KG1 (cell line): ENCODE measurements around the gene PRDM15.

Experiments used
- DNase-seq: peaks from one replicate; lab custom pipeline; 2025; lab: John Stamatoyannopoulos, UW

Gene PRDM15

DNA sequence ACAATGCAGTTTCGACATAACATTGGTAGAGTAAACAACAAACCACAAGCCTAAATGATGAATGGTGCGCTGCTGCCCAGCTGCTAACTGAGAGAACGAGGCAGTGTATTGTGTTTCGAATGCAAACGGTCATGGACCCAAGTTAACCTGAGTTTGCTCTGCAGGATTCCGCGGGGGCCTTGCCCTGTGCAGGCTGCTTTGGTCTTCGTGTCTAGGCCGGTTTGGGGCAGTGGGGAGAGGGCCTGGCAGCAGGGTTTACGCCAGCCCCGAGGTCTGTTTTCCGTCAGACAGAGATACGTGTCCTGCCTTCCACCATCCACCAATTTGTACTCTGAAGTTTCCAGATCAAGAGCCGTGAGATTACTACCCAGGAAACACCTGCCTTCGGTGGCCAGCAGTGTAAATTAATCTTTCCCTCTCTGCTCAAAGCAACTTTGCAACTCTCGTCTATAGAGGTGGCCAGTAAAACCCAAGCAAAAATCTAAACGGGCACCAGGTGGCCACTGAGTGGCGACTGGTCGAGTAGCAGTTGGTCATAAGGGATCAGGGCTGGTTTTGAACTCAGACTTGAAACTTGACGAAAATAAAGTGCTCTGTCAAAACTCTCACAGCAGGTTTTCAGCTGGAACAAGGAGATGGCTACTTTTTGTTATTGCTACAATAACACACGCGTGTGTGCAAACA, 6.3 kb upstream of the PRDM15 start:
- no peak for DNase-seq

DNA sequence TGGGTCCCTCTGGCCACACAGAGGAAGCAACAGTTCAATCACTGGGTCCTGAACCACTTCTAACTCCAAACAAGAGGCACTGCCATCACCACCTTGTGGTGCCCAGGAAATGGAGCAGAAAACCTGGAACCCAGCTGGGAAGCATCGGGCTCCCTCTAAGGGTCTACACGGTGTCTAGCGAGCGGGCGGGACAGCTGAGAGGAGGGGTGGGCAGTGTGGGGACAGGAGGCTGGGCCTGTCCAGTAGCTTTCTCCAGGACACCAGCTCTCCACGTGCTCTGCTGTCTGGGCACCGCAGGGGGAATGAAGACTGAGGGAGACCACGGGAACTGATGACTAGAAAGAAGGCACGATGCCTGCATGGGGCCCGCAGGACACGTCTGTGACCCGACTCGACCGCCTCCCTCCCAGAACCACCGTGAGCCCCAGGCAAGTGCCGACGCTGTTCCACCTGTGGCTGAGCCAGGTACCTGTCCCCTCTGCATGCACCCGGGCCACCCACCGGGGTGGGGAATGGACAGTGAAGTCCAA, 5.4 kb upstream of the PRDM15 start:
- no peak for DNase-seq

DNA sequence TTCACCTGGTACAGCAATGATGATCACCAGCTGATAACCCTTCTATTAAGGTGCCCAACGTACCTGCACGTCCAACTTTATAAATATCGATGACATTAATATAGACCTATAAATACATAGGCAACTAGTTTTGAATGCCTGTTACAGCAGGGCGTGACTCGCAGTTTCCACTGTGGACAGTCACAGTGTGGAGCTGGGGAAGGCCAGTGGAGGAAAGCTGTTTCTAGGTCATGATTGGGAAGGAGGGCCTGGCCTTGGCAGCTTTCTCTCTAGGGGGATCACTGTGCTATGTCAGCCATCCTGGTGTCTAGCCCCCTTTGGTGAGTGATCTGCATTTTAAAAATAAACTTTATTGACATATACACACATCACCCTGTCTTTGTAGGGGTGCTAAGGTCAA, 4.4 kb upstream of the PRDM15 start:
- no peak for DNase-seq

DNA sequence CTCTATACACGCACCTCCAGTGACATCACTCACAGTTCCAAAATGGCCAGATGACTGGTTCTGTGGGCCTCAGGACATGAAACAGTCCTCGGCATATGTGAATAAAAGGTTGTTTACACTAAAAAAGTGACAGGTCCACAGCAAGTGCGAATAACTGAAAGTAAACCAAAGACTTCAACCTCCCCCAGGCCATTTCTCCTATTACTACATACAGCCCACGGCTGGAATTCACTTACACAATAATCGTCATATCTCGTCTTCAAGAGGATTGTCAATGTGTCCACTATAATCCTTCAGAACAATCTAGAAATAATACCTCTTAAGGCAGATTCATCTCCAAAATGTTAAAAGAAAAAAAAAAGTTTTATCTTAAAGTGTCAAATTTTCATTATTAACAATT, 1.9 kb upstream of the PRDM15 start:
- no peak for DNase-seq

DNA sequence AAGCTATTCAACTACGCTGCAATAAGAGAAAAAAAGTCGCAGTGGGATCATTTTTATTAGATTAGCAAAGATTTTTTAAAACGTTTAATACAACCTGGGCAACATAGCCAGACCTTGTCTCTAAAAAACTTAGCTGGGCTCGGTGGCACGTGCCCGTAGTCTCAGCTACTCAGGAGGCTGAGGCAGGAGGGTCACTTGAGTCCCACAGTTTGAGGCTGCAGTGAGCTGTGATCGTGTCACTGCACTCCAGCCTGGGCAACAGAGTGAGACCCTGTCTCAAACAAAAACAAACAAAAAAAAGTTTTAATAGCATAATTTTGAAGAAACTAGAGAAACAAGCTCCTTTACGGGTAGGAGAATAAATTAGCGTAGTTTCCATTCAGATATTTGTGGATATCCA, 1.0 kb upstream of the PRDM15 start:
- no peak for DNase-seq

DNA sequence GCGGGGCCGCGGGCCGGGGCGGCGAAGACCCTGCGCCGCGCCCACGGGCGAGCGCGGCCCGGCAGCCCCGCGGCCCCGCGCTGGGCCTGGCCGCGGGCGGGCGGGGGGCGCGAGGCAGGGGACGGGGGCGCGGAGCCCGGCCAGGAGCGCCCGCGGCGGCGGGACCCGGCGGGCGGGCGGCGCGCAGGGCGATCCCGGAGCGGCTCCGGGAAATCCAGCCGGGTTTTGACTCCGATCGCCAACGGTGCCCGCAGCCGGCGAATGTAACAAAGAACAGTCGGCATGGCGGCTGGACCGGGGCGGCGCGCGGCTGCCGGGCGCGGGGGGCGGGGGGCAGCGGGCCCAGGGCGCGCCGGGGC, 334 bp downstream of the PRDM15 start:
- DNase-seq: no peak

DNA sequence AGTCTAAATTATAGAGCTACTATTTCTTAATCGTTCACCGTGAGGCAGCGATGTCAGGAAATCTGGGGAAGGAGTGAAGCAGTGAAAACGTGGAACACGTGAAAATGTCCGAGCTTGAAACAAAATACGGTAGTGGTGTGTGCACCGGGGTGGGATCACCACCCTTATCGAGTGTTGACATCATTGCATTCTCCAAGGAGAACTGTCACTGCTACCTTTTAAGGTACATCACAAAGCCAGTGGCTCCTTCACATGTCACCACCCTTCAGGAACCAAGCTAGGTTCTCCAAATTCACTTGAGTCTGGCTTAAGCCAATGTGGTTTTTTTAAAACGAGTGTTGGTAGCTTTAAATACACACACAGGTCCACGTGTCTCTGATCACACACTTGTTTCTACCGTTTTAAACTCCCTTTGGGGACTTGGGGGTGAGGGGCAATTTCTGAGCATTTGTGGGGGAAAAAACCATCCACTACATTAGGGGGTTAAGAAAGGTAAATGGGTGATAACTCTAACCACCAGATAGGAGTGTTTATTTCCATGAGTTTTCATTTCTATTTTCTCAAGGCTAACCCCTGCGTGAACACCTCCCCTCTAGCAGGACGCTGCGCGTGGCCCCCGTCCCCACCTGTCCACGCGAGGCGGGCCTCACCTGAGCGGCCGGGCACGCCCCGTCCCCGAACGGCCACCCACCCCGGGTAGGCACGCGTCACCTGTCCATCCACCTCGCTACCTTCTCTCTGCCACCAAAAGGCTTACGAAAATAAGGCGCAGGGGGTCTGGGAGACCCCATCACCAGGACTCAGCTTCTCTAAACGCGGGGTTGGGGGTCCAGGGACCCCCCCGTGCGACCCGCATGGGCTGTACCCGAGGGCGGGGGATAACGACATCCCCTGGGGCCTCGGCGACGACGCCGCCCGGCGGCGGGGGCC, 978 bp downstream of the PRDM15 start:
- peak; percentile 51 for DNase-seq

DNA sequence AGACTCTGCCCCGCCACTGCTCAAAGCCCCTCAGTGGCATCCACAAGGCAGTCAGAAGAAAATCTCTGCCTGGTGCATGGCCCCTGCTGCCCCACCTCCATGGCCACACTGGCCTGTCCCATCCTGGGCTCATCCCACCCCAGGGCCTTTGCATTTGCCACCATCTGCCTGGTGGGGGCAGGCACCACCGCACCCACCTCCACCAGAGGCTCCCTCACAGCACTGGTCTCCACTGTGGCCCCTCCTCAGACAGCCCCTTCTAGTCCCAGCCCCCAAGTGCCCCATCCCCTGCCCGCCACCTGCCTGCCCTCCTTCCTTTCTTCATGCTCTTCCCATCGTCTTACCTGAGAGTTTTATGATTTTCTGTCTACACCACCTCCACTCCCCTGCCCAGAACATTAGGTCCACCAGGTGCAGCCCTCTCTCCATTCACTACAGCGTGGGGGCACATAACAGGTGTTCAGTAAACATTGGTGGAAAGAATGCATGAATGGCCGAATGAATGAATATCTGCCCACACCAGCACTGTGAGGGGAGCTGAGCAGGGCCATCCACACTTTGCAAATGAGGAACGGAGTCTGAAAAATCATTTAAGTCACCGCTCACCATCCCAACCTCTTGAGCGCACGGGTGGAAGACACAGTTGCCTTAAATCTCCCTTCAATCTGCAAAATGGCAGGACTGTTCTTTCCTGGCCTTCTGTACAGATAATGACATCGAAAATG, 2.1 kb downstream of the PRDM15 start:
- DNase-seq: no peak

DNA sequence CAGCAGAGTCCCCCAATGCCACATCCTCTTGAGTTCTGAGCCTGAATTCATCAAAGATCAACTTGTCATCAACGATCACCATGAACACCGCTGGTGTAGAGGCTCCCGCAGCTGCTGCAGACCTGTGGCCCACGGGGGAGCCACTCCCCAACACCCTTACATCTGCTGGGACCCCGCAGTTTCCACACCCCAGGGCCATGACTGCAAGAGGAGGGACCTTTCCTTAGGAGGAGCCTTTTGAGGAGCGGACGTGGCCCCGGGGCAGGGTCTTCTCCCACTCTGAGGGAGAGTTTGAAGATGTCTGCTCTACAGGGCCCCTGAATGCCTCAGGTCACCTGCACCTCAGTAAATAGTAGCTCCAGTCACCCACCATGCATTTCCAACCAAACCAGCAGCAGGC, 2.7 kb downstream of the PRDM15 start:
- no peak for DNase-seq

DNA sequence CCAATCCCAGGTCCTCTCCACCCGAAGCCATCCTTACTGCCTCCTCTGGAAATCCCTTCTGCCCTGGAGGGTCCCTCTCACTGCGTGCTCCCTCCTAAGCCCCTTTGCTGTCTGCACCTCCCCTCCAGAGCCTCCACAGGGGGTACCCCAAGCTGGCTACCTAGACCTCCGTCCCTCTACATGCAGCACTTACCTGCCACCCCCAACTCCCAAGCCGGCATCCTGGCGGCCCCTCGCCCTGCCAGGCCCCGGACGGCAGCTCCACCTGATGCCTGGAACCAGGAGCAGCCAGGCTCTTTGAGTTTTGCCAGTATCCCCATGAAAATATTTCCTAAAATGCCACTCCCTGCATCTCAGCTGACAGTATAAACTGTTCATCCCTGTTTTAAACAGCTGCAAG, 4.1 kb downstream of the PRDM15 start:
- no peak for DNase-seq

DNA sequence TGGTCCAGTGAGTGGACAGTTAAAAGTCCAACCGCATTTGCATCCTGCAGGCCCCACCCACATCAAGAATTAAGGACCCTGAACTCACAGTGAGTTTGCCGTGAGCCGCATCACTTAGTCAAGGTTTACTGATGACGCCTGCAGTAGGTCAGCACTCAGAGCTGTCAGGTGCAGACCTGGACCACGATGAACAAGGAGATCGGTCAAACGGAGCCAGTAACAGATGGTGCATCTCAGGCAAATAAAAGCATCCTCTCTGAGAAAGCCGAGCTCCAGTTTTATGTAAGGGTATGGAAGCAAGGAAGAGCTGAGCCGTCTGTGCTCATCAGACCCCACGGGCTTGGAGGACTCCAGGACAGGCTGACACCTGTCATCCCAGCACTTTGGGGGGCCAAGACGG, 4.5 kb downstream of the PRDM15 start:
- no peak for DNase-seq

DNA sequence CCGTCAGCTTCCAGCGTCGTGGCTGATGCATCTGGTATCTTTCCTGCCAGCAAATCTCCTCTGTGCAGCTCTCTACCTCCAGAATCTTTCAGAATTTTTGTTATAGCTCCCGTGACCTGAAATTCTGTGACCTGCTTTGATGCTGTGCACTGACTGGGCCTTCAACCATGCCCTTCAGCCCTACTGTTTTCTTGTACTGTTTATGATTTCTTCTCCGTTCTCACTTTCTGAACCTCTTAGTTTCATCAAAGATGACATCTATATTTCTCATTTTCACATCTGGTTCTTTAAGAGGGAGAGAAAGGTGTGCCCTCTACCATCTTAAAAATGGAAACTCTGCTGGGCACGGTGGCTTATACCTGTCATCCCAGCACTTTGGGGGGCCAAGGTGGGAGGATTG, 5.7 kb downstream of the PRDM15 start:
- DNase-seq: no peak

DNA sequence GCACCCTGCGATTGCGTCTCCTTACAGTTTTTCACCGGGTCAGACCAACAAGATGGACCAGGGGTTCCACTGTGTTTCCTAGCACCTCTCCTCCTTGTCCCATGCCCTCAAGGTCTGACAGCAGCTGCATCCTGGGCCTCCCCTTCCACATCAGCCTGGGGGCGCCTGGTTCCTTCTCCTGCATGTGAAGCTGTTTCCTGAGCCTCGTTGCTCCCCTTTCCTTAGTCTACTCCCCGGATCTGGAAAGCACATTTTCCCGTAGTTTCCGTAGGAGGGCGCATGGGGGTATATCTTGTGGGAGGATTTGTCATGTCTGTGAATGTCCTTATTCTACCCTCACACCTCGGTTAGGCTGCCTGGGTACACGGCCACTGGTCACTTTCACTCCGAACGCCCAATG, 6.1 kb downstream of the PRDM15 start:
- no peak for DNase-seq

DNA sequence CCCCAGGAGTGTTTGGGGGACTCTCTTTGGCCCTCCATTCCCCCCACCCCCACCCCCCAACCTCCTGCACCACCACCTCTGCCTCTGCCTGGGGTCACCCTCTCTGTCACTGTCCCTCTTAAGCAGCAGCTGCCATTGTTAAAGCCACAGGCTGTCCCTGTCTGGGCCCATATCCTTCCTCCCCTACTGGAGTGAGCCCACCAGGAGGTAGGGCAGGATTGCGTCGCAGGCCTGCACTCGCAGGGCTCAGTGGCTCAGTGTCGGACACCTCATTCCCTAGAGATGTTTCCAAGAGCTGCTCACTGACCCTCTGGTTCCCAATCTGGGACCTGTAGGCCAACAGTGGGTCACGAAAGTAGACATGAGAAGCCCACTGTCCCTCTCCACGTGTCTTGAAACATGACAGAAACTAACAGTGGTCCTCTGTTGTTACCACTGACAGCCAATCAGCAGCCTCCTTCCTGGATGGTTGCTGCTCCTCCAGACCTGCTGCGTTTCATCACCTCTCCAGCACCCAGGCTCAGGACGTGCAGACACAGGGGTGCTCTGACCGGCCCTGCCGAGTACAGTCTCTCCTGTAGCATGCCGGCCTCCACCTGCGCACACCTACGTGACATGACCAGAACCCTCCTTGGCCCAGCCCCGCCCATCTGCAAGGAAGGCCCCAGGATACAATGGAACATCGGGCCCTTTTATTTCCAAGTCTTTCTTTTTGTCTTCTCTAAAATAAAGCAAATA, 7.7 kb downstream of the PRDM15 start:
- DNase-seq: no peak

DNA sequence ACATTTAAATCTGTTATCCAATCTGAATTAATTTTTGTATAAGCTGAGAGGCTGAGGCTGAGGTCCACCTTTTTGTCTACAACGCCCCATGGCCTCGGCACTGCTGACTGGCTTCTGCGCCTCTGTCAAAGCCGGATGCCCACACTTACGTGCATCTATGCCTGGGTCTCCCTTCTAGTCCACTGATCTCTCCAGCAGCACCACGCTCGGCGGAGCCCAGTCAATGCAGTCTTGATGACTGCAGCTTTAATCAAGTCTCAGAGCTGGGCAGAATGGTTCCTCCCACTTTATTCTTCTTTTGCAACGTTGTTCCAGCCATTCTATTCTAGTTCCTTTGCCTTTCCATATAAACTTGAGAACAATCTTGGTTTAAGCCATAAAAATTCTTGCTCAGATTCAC, 9.4 kb downstream of the PRDM15 start:
- no peak for DNase-seq

DNA sequence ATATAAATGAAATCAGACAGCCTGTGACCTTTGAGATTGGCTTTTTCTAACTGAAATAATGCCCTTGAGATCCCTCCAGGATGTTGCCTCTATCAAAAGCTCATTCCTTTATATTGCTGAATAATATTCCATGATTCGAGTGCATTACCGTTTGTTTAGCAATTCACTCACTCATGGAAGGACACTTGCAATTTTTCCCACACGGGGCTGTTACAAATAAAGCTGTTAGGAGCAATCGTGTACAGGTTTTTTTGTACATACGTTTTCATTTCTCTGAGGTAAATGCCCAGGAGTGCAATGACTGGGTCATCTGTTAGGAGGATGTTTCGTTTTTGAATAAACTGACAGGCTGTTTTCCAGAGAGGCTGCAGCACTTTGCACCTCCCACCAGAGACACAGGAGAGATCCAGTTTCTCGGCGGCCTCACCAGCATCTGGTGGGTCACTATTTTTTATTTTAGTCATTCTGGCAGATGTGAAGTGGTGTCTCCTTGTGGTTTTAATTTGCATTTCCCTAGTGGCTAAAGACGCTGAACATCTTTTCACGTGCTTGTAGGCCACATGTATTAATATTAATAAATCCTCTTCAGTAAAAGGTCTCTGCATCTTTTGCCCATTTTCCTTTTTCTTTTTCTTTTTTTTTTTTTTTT, 11.0 kb downstream of the PRDM15 start:
- DNase-seq: no peak

DNA sequence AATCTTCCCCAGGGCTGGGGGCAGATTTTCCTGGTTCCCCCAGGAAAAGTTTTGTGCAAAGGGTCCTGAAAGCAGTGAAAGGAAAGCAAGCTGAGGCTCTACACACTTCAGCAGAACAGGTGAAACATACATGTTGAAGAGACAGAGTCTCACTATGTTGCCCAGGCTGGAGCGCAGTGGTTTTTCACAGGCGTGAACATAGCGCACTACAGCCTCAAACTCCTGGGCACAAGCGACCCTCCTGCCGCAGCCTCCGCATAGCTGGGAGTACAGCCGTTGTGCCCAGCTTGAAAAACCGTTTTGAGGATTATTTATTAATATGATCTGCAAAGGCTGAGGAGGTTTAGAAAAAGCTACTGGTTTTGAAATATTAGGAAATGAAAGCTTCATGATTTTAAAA, 11.8 kb downstream of the PRDM15 start:
- no peak for DNase-seq

DNA sequence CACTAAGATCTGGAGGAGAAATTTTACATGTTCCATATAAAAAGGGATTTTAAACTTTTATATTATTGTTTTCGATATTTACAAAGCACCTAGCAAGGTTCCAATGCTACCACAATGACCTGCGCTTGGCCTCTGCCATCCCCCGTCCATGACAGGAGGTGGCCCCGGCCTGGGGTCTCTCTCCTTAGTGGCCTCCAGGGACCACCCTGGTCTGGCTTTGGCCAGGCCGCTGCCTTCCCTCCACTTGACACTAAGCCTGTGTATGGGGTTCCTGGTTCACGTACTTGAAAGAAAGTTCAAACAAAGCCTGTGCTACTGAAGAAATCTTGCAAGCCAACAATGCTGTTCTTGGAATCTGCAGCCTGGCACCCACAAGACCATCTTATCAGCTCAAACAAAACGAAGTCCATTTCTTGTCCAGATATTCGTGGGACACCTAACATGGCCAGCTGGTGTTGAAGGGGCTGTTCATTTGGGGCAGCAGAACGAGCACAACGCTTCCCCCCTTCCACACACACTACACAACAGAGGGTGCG, 12.8 kb downstream of the PRDM15 start:
- no peak for DNase-seq

DNA sequence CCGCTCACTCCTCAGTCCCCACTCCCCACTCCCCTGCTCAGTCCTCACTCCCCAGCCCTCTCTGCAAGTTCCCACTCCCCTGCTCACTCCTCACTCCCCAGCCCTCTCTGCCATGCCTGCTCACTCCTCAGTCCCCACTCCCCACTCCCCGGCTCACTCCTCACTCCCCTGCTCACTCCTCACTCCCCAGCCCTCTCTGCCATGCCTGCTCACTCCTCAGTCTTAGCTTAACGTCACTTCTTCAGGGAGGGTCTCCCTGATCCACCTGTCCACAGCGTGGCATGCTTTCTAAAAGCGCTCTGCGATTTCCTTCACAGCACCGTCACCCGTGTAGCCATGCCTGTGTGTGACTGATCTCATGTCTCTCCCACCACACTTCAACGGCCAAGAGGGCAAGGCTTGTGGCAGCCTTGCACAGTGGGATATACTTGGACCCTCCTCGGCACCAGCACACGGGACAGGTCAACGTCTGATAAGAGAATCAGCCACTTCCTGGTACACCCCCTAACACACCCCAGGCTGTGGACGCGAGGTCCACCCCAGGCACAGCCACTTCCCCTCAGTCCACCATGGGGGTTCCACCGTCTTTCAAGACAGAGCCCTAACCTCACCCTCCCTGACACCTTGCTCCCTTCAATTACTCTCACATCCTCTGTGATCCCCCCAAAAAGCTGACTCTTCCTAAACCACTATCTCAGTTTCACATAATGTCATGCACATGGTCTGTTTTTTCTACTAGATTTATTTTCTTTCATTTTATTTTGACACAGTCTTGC, 14.0 kb downstream of the PRDM15 start:
- no peak for DNase-seq

DNA sequence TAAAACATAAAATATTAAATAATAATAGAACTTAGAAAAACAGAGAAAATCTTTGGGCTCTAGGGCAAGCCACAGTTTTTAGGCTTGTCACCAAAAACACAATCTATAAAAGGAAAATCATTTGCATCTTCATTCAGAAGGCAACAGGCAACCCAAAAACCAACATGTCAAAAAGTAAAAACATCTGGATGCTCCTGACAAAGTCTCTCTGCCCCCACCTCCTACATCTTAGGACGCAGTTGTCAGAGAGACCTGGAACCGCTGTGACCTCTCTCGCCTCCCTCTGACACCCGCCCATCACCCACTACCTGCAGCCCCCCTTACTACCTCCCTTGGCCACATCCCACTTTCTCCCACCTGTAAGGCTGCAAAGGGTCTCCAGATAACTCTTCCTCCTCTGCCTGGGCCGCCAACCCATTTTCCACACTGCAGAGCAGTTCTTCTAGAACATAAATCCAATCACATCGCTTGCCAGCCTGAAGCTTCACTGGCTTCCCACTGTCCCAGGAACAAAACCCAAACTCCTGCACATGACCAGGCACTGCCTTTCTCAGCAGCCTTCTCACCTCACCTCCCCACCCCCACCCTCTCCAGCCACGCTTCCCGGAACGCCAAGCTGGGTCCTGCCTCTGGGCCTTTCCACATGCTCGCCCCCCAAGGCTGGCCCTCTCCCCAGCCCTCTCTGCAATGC, 14.7 kb downstream of the PRDM15 start:
- DNase-seq: no peak
